ENCODE data around the gene XPO6.

DNA sequence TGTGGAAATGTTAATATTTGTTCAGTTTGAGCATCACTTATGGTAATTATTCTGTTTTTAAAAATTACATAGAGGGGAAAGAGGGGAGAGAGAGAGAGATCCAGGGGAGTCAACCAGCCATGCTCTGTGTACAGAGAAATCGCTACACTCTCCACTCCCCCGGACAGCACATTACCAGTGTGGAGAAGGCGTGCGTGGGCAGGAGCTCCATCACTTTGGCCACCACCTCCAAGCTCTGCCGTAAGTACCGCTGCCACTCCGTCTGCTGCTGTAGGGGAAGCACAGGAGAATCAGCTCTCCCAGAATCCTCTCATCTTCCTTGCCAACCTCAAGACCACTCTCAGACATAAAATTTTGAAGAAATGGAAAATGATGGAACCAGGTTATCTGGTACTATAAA, 78.1 kb downstream of the XPO6 start:
- no peak for TF ChIP-seq TCF7L2 (IDR thresholded peaks at IDR 0.05; ENCODE audit: low read depth, low read length)
- TF ChIP-seq, protein P1, sequence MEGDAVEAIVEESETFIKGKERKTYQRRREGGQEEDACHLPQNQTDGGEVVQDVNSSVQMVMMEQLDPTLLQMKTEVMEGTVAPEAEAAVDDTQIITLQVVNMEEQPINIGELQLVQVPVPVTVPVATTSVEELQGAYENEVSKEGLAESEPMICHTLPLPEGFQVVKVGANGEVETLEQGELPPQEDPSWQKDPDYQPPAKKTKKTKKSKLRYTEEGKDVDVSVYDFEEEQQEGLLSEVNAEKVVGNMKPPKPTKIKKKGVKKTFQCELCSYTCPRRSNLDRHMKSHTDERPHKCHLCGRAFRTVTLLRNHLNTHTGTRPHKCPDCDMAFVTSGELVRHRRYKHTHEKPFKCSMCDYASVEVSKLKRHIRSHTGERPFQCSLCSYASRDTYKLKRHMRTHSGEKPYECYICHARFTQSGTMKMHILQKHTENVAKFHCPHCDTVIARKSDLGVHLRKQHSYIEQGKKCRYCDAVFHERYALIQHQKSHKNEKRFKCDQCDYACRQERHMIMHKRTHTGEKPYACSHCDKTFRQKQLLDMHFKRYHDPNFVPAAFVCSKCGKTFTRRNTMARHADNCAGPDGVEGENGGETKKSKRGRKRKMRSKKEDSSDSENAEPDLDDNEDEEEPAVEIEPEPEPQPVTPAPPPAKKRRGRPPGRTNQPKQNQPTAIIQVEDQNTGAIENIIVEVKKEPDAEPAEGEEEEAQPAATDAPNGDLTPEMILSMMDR (IDR thresholded peaks at IDR 0.05), result no peak

Measured in Panc1 (cell line).